SK-N-SH (cell line): Measurements from ENCODE around the gene EMC7. TPM values are rescaled to one million over a fixed set of nuclear protein-coding genes. Genes with fewer than 3 reads are reported as not detected.

Source experiments
- CTCF ChIA-PET: fragments of 300-600, 350-600 bp; formaldehyde crosslinking; extraction: SDS; loops from one replicate; lab custom pipeline; 2021; lab: Yijun Ruan, JAX
- POLR2A ChIA-PET: fragments of 350-600 bp; sonication (Branson Sonifier 250); formaldehyde crosslinking; extraction: SDS; loops from one replicate; lab custom pipeline; 2020; ENCODE audit warnings: antibody characterized with exemption, inconsistent platforms; lab: Yijun Ruan, JAX
- DNase-seq: peaks from one replicate; pipeline ENCODE4 v3.0.0; 2012
- H2AFZ ChIP-seq: fragments of 200-600 bp; sonication (generic); 2 replicates; pipeline ENCODE4 v1.8.1; 2016; ENCODE audit warnings: antibody characterized with exemption, mild to moderate bottlenecking, low read depth
- H3F3A ChIP-seq: fragments of 200-600 bp; sonication (generic); replicated peaks from 2 replicates; pipeline ENCODE3; 2016; ENCODE audit warnings: antibody characterized with exemption, mild to moderate bottlenecking; ENCODE audit not compliant: insufficient read depth
- H3K27ac ChIP-seq, 2 experiments: fragments of 200-500 bp in 1 of 2; fragments of 200-600 bp in 1 of 2; sonication (Bioruptor generic) in 1 of 2; sonication (generic), shearing (Covaris generic) in 1 of 2; 2 replicates each; pipeline versions ENCODE4 v1.5.1 to v1.6.1; 2014 to 2016; ENCODE audit warnings: low read depth in 2 of 2, inconsistent platforms in 1 of 2, low read length in 1 of 2, mild to moderate bottlenecking in 1 of 2, mixed read lengths in 1 of 2
- H3K27me3 ChIP-seq: fragments of 200-600 bp; sonication (generic), shearing (Covaris generic); 2 replicates; pipeline ENCODE4 v1.6.1; 2016; ENCODE audit warnings: mixed run types; ENCODE audit not compliant: insufficient read depth
- H3K36me3 ChIP-seq, 2 experiments: fragments of 200-500 bp in 1 of 2; fragments of 200-600 bp in 1 of 2; sonication (Bioruptor generic) in 1 of 2; sonication (generic) in 1 of 2; replicated peaks in 1 of 2; 2 replicates each; pipeline versions ENCODE3 to v1.5.1; 2014 to 2016; ENCODE audit warnings: low read length in 1 of 2, mild to moderate bottlenecking in 1 of 2; ENCODE audit not compliant: insufficient read depth in 2 of 2, control insufficient read depth in 1 of 2
- H3K4me1 ChIP-seq, 2 experiments: fragments of 200-500 bp in 1 of 2; fragments of 200-600 bp in 1 of 2; sonication (Bioruptor generic) in 1 of 2; sonication (generic), shearing (Covaris generic) in 1 of 2; 2 replicates each; pipeline versions ENCODE4 v1.5.1 to v1.6.1; 2014 to 2016; ENCODE audit warnings: low read depth in 1 of 2, low read length in 1 of 2, mixed run types in 1 of 2; ENCODE audit not compliant: insufficient read depth in 2 of 2, control insufficient read depth in 1 of 2
- H3K4me2 ChIP-seq: fragments of 200-600 bp; sonication (generic), shearing (Covaris generic); 2 replicates; pipeline ENCODE4 v1.6.1; 2017; ENCODE audit warnings: mixed run types
- H3K4me3 ChIP-seq, 2 experiments: fragments of 200-500 bp in 1 of 2; fragments of 200-600 bp in 1 of 2; sonication (Bioruptor generic) in 1 of 2; sonication (generic), shearing (Covaris generic) in 1 of 2; 2 replicates each; pipeline versions ENCODE4 v1.5.1 to v1.8.1; 2014 to 2016; ENCODE audit warnings: low read depth in 2 of 2, inconsistent platforms in 1 of 2, low read length in 1 of 2, mild to moderate bottlenecking in 1 of 2, mixed read lengths in 1 of 2, moderate library complexity in 1 of 2
- H3K79me2 ChIP-seq: fragments of 200-600 bp; sonication (generic); 2 replicates; pipeline ENCODE4 v1.8.1; 2017; ENCODE audit warnings: mild to moderate bottlenecking; ENCODE audit not compliant: insufficient read depth
- H3K9ac ChIP-seq: fragments of 200-600 bp; sonication (generic); 2 replicates; pipeline ENCODE4 v1.6.1; 2017; ENCODE audit warnings: mixed run types
- H3K9me2 ChIP-seq: fragments of 200-600 bp; sonication (generic); 2 replicates; pipeline ENCODE4 v1.6.1; 2017; ENCODE audit warnings: mixed run types
- H3K9me3 ChIP-seq: fragments of 200-600 bp; sonication (generic); 2 replicates; pipeline ENCODE4 v1.6.1; 2017; ENCODE audit warnings: mixed run types, mild to moderate bottlenecking, moderate library complexity
- H4K20me1 ChIP-seq: fragments of 200-600 bp; sonication (generic); 2 replicates; pipeline ENCODE4 v1.6.1; 2017; ENCODE audit warnings: mild to moderate bottlenecking, mixed run types; ENCODE audit not compliant: insufficient read depth
- ELF1 ChIP-seq: IDR thresholded peaks from 2 replicates; pipeline ENCODE4 v1.4.0; 2012
- EP300 ChIP-seq, 2 experiments: IDR thresholded peaks; 2 replicates each; pipeline versions ENCODE4 v1.4.0 to v1.6.1; 2012; ENCODE audit warnings: borderline replicate concordance in 1 of 2, low read depth in 1 of 2, low read length in 1 of 2
- EZH2phosphoT487 ChIP-seq: fragments of 200-600 bp; sonication (generic); IDR thresholded peaks from 2 replicates; pipeline ENCODE4 v1.6.1; 2017; ENCODE audit warnings: low read depth, mixed run types, mild to moderate bottlenecking, antibody characterized with exemption, moderate library complexity, borderline replicate concordance
- FOSL2 ChIP-seq: IDR thresholded peaks from 2 replicates; pipeline ENCODE4 v1.4.0; 2012; ENCODE audit warnings: low read depth, mild to moderate bottlenecking, moderate library complexity, borderline replicate concordance
- FOXM1 ChIP-seq: IDR thresholded peaks from 2 replicates; pipeline ENCODE4 v1.4.0; 2012; ENCODE audit warnings: low read depth, mild to moderate bottlenecking
- GABPA ChIP-seq: IDR thresholded peaks from 2 replicates; pipeline ENCODE4 v1.4.0; 2012; ENCODE audit warnings: low read depth, mild to moderate bottlenecking
- NRF1 ChIP-seq: IDR thresholded peaks from 2 replicates; pipeline ENCODE4 v1.6.1; 2012; ENCODE audit warnings: low read depth, mild to moderate bottlenecking, low read length
- RAD21 ChIP-seq: IDR thresholded peaks from 2 replicates; pipeline ENCODE4 v1.6.1; 2012; ENCODE audit warnings: mild to moderate bottlenecking, low read length
- RFX5 ChIP-seq: IDR thresholded peaks from 2 replicates; pipeline ENCODE4 v1.6.1; 2012; ENCODE audit warnings: mild to moderate bottlenecking, improper control_type of control experiment, low read length
- SMC3 ChIP-seq: IDR thresholded peaks from 2 replicates; pipeline ENCODE4 v1.6.1; 2012; ENCODE audit warnings: low read depth, low read length, improper control_type of control experiment
- WGBS: methylation state at CpG from one replicate; pipeline ENCODE4 v1.1.6; 2017; ENCODE audit warnings: low lambda C conversion rate; 5-methylcytosine and 5-hydroxymethylcytosine counted together
- polyA plus RNA-seq, 3 experiments: library from polyadenylated mRNA; depleted of rRNA; stranded (reverse); fragments of >200 nt; gene quantifications; 2 replicates each; pipeline ENCODE4 v1.2.3, GENCODE V29; 2012
- TF ChIP-seq, protein P1 (sequence below): fragments of 200-600 bp; sonication (generic); IDR thresholded peaks from 2 replicates; pipeline ENCODE4 v1.6.1; 2017; ENCODE audit warnings: antibody characterized with exemption, mild to moderate bottlenecking, moderate library complexity
- TF ChIP-seq, protein P2 (sequence below): IDR thresholded peaks from 2 replicates; pipeline ENCODE4 v1.4.0; 2012; ENCODE audit warnings: low read depth, borderline replicate concordance
- TF ChIP-seq, protein P3 (sequence below): IDR thresholded peaks from 2 replicates; pipeline ENCODE4 v1.4.0; 2012; ENCODE audit warnings: low read depth
- TF ChIP-seq, protein P4 (sequence below): fragments of 150-350 bp; IDR thresholded peaks from 2 replicates; pipeline ENCODE4 v1.6.1; 2016; ENCODE audit warnings: mild to moderate bottlenecking, low read depth, low read length

The EMC7 gene
- polyA plus RNA-seq, 1 of the 3 experiments (the other 2 are of a cell fraction) = 92.3 TPM

DNA sequence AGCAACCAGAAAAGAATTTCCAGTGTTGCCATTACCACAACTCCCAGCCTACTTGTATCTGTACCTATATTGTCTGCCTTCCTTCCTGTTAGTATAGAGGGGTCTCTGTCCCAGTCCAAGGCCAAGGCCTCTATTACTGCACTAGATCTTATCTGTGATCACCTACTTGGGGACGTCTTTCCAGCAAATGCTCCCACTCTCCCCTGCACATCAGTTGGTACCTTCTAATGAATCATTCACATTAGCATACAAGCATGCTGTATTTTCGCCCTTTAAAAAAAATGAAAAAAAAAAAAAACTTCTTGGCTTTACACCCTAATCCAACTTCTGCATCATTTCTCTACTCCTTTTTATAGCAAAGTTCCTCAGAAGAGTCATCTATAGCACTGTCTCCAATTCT, 57.8 kb downstream of the EMC7 start:
- no peaks in the 10 kb centered on the region for H3K27me3 ChIP-seq
- H4K20me1 ChIP-seq = no peaks in the 10 kb centered on the region
- no peaks in the 10 kb centered on the region for H3K9me3 ChIP-seq
- CTCF ChIA-PET = interaction anchor here (0.9 to 1.1 kb wide), 2 partner anchors 17 to 306 kb away, joined by 3 to 4 read pairs; no protein-coding TSS in a partner anchor
- 86% methylated on average over 2 of the region's 2 CpGs for WGBS
- no peak for DNase-seq
- H3K36me3 ChIP-seq = no peaks in the 10 kb centered on the region
- peaks cover 0 to 4% of the 10 kb centered on the region in 2 experiments; a peak in 2 of 4 replicates for H3K4me1 ChIP-seq
- H3K4me2 ChIP-seq = no peak overlapping the region
- H3K9me2 ChIP-seq = no peaks in the 10 kb centered on the region
- H3K79me2 ChIP-seq = no peaks in the 10 kb centered on the region
- no peak overlapping the region for H2AFZ ChIP-seq
- POLR2A ChIA-PET = no interaction called here
- TF ChIP-seq, protein P1, sequence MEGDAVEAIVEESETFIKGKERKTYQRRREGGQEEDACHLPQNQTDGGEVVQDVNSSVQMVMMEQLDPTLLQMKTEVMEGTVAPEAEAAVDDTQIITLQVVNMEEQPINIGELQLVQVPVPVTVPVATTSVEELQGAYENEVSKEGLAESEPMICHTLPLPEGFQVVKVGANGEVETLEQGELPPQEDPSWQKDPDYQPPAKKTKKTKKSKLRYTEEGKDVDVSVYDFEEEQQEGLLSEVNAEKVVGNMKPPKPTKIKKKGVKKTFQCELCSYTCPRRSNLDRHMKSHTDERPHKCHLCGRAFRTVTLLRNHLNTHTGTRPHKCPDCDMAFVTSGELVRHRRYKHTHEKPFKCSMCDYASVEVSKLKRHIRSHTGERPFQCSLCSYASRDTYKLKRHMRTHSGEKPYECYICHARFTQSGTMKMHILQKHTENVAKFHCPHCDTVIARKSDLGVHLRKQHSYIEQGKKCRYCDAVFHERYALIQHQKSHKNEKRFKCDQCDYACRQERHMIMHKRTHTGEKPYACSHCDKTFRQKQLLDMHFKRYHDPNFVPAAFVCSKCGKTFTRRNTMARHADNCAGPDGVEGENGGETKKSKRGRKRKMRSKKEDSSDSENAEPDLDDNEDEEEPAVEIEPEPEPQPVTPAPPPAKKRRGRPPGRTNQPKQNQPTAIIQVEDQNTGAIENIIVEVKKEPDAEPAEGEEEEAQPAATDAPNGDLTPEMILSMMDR = no peak
- TF ChIP-seq RFX5 (no peak), FOSL2 (no peak), NRF1 (no peak), RAD21 (no peak), EZH2phosphoT487 (no peak), GABPA (no peak), SMC3 (no peak), FOXM1 (no peak), ELF1 (no peak), EP300 (IDR thresholded peaks at IDR 0.05; ENCODE audit: borderline replicate concordance in 1 of 2, low read depth in 1 of 2, low read length in 1 of 2) (no peak)
- TF ChIP-seq, protein P2, sequence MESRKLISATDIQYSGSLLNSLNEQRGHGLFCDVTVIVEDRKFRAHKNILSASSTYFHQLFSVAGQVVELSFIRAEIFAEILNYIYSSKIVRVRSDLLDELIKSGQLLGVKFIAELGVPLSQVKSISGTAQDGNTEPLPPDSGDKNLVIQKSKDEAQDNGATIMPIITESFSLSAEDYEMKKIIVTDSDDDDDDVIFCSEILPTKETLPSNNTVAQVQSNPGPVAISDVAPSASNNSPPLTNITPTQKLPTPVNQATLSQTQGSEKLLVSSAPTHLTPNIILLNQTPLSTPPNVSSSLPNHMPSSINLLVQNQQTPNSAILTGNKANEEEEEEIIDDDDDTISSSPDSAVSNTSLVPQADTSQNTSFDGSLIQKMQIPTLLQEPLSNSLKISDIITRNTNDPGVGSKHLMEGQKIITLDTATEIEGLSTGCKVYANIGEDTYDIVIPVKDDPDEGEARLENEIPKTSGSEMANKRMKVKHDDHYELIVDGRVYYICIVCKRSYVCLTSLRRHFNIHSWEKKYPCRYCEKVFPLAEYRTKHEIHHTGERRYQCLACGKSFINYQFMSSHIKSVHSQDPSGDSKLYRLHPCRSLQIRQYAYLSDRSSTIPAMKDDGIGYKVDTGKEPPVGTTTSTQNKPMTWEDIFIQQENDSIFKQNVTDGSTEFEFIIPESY = no peak
- TF ChIP-seq, protein P3, sequence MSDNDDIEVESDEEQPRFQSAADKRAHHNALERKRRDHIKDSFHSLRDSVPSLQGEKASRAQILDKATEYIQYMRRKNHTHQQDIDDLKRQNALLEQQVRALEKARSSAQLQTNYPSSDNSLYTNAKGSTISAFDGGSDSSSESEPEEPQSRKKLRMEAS = no peak
- TF ChIP-seq, protein P4, sequence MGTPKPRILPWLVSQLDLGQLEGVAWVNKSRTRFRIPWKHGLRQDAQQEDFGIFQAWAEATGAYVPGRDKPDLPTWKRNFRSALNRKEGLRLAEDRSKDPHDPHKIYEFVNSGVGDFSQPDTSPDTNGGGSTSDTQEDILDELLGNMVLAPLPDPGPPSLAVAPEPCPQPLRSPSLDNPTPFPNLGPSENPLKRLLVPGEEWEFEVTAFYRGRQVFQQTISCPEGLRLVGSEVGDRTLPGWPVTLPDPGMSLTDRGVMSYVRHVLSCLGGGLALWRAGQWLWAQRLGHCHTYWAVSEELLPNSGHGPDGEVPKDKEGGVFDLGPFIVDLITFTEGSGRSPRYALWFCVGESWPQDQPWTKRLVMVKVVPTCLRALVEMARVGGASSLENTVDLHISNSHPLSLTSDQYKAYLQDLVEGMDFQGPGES = no peak
- TF ChIP-seq, all 33 proteins: peak for 0
- no peaks in the 10 kb centered on the region for H3F3A ChIP-seq
- no peak overlapping the region for H3K27ac ChIP-seq
- H3K4me3 ChIP-seq = no peak overlapping the region
- no peak overlapping the region for H3K9ac ChIP-seq
